Caco-2 (cell line): ENCODE measurements around the gene TSPAN31. TPM values are rescaled to one million over a fixed set of nuclear protein-coding genes. Genes with fewer than 3 reads are reported as not detected.

Experiments used
- BruUV-seq: library from RNA; stranded (reverse); fragments of 400-500 nt; replicated peaks from 2 replicates; lab custom pipeline; 2021; lab: Mats Ljungman, UMichigan
- CTCF ChIA-PET: fragments of 300-600 bp; sonication (Branson Sonifier 250); formaldehyde crosslinking; loops from one replicate; lab custom pipeline; 2022; ENCODE audit warnings: antibody characterized with exemption; lab: Charles Lee
- POLR2A ChIA-PET: fragments of 300-600 bp; sonication (Branson Sonifier 250); formaldehyde crosslinking; loops from one replicate; lab custom pipeline; 2022; ENCODE audit warnings: antibody characterized with exemption; lab: Charles Lee
- DNase-seq, 2 experiments: peaks; one replicate each; pipeline versions ENCODE4 v3.0.0 to v3.0.0-alpha.2; 2020 to 2022
- H3K27me3 ChIP-seq: replicated peaks from 2 replicates; pipeline ENCODE4 v1.6.0; 2011; ENCODE audit warnings: low read length; ENCODE audit not compliant: control insufficient read depth, insufficient read depth
- H3K36me3 ChIP-seq: 2 replicates; pipeline ENCODE4 v1.5.1; 2011; ENCODE audit warnings: low read length; ENCODE audit not compliant: control insufficient read depth, insufficient read depth
- H3K4me1 ChIP-seq: fragments of 250-450 bp; sonication (Bioruptor Pico); 2 replicates; pipeline ENCODE4 v1.5.1; 2020; ENCODE audit warnings: mild to moderate bottlenecking
- H3K4me3 ChIP-seq: 2 replicates; pipeline ENCODE4 v1.5.1; 2011; ENCODE audit warnings: low read depth, mild to moderate bottlenecking, control low read depth, low read length
- H3K9me3 ChIP-seq: fragments of 250-450 bp; sonication (Bioruptor Pico); 2 replicates; pipeline ENCODE4 v1.5.1; 2020; ENCODE audit warnings: mild to moderate bottlenecking, moderate library complexity
- H3K27ac Mint-ChIP-seq: one replicate; pipeline ENCODE4 v1.8.0; 2022; ENCODE audit warnings: mixed read lengths; ENCODE audit not compliant: unreplicated experiment
- H3K27me3 Mint-ChIP-seq: one replicate; pipeline ENCODE4 v1.8.0; 2022; ENCODE audit warnings: mixed read lengths; ENCODE audit not compliant: insufficient read depth, unreplicated experiment
- H3K36me3 Mint-ChIP-seq: one replicate; pipeline ENCODE4 v1.8.0; 2022; ENCODE audit warnings: mild to moderate bottlenecking, mixed read lengths; ENCODE audit not compliant: insufficient read depth, unreplicated experiment
- H3K4me1 Mint-ChIP-seq: one replicate; pipeline ENCODE4 v1.8.0; 2022; ENCODE audit warnings: low read depth, mixed read lengths; ENCODE audit not compliant: unreplicated experiment
- H3K4me3 Mint-ChIP-seq: one replicate; pipeline ENCODE4 v1.8.0; 2022; ENCODE audit warnings: mild to moderate bottlenecking, moderate library complexity, mixed read lengths; ENCODE audit not compliant: unreplicated experiment
- H3K9me3 Mint-ChIP-seq: one replicate; pipeline ENCODE4 v1.8.0; 2022; ENCODE audit warnings: mixed read lengths; ENCODE audit not compliant: unreplicated experiment
- CTCF ChIP-seq, 2 experiments: fragments of 200-600 bp in 1 of 2; IDR thresholded peaks; 1 replicate in 1 of 2; 2 replicates in 1 of 2; pipeline versions ENCODE4 v1.5.1 to v1.8.0; 2011 to 2022; ENCODE audit warnings: antibody characterized with exemption in 1 of 2, control low read depth in 1 of 2, inconsistent platforms in 1 of 2, low read depth in 1 of 2, low read length in 1 of 2, mild to moderate bottlenecking in 1 of 2, moderate library complexity in 1 of 2; ENCODE audit not compliant: insufficient read depth in 1 of 2, severe bottlenecking in 1 of 2, unreplicated experiment in 1 of 2
- intact Hi-C: fragments of 100-400 bp; cut with micrococcal nuclease; formaldehyde crosslinking; loops from one replicate; pipeline ENCODE4 v1.10.0; 2022; ENCODE audit not compliant: unreplicated experiment
- total RNA-seq: library from RNA; stranded (reverse); gene quantifications from 2 replicates; pipeline ENCODE4 v1.2.3, GENCODE V29; 2022

TSPAN31 gene
- total RNA-seq, 1 experiment from 2014 or later, result 23.3 TPM

GRCh38 chr12:57735952-57736740, 8.7 kb upstream of the TSPAN31 start:
- ChIA-PET CTCF (interaction anchor here (0.6 to 3.8 kb wide), 10 partner anchors 9 to 608 kb away, joined by 3 to 32 read pairs (median 4); partner anchors contain the start of genes B4GALNT1, GLI1, PIP4K2C and TSPAN31), POLR2A (interaction anchor here (0.7 kb wide), 1 partner anchor 8 kb away, joined by 5 read pairs; no protein-coding TSS in a partner anchor)
- Histone ChIP-seq H3K4me1 (peaks cover 12% of the 10 kb centered on the region), H3K27me3 (peaks cover 7% of the 10 kb centered on the region), H3K36me3 (no peaks in the 10 kb centered on the region), H3K9me3 (no peaks in the 10 kb centered on the region), H3K4me3 (peak overlapping the region; percentile 25)
- peak in 1 of 2 experiments; percentile 69 for DNase-seq
- peaks cover 36% of the 10 kb centered on the region for H3K27me3 Mint-ChIP-seq
- H3K27ac Mint-ChIP-seq, result no peak overlapping the region
- H3K4me3 Mint-ChIP-seq, result peak overlapping the region; percentile 68
- intact Hi-C loops, result loop anchor here (1.0 to 5.0 kb wide), 4 partner anchors 10 to 279 kb away; partner anchors contain the start of genes GLI1, INHBE and OS9
- no peaks in the 10 kb centered on the region for H3K9me3 Mint-ChIP-seq
- peaks cover 17% of the 10 kb centered on the region for H3K4me1 Mint-ChIP-seq
- H3K36me3 Mint-ChIP-seq, result no peaks in the 10 kb centered on the region
- TF ChIP-seq CTCF (IDR thresholded peaks at IDR 0.05; ENCODE audit: insufficient read depth in 1 of 2, low read depth in 1 of 2, low read length in 1 of 2, severe bottlenecking in 1 of 2, unreplicated experiment in 1 of 2), result peak; percentile 12 to 57
- BruUV-seq, result no TSS peak

GRCh38 chr12:57736741-57737466, 7.9 kb upstream of the TSPAN31 start:
- no peaks in the 10 kb centered on the region for H3K9me3 Mint-ChIP-seq
- CTCF ChIA-PET, result interaction anchor here (0.6 to 3.8 kb wide), 6 partner anchors 8 to 494 kb away, joined by 3 to 32 read pairs (median 4); partner anchors contain the start of genes PIP4K2C and TSPAN31
- no peaks in the 10 kb centered on the region for H3K36me3 Mint-ChIP-seq
- H3K27ac Mint-ChIP-seq, result no peak overlapping the region
- H3K27me3 Mint-ChIP-seq, result peaks cover 31% of the 10 kb centered on the region
- DNase-seq, result no peak
- Histone ChIP-seq H3K4me1 (peaks cover 12% of the 10 kb centered on the region), H3K27me3 (peaks cover 7% of the 10 kb centered on the region), H3K9me3 (no peaks in the 10 kb centered on the region), H3K36me3 (no peaks in the 10 kb centered on the region), H3K4me3 (no peak overlapping the region; the same call in none of the 2 replicates)
- POLR2A ChIA-PET, result no interaction called here
- intact Hi-C loops, result loop anchor here (1.0 to 5.0 kb wide), 4 partner anchors 11 to 280 kb away; partner anchors contain the start of genes GLI1, INHBE and OS9
- TF ChIP-seq CTCF (IDR thresholded peaks at IDR 0.05; ENCODE audit: insufficient read depth in 1 of 2, low read depth in 1 of 2, low read length in 1 of 2, severe bottlenecking in 1 of 2, unreplicated experiment in 1 of 2), result no peak
- no TSS peak for BruUV-seq
- H3K4me3 Mint-ChIP-seq, result peak overlapping the region; percentile 68
- H3K4me1 Mint-ChIP-seq, result peaks cover 17% of the 10 kb centered on the region
